Adrenal gland (tissue), 5 donors: ENCODE data around the gene ACOT11.

Experiments
- POLR2A ChIP-seq, 2 donors: fragments of 450-650 bp; IDR thresholded peaks; one replicate each; pipeline ENCODE4 v1.6.1; 2017; ENCODE audit warnings: antibody characterized with exemption in 2 of 2, mild to moderate bottlenecking in 2 of 2, moderate library complexity in 1 of 2
- TF ChIP-seq, protein P1 (sequence below), 6 experiments: fragments of 450-650 bp in 4 of 6; fragments of 200-600 bp in 2 of 6; sonication (generic) in 1 of 6; IDR thresholded peaks; 1 replicate in 5 of 6; 2 replicates in 1 of 6; pipeline versions ENCODE4 v1.5.1 to v1.8.0; 2016 to 2021; ENCODE audit warnings: antibody characterized with exemption in 6 of 6, mild to moderate bottlenecking in 2 of 6, moderate library complexity in 1 of 6
- donor health status: DM: no; HTN: no; CAD: no.

- TF ChIP-seq POLR2A (IDR thresholded peaks at IDR 0.05) = no peak
- TF ChIP-seq, protein P1, sequence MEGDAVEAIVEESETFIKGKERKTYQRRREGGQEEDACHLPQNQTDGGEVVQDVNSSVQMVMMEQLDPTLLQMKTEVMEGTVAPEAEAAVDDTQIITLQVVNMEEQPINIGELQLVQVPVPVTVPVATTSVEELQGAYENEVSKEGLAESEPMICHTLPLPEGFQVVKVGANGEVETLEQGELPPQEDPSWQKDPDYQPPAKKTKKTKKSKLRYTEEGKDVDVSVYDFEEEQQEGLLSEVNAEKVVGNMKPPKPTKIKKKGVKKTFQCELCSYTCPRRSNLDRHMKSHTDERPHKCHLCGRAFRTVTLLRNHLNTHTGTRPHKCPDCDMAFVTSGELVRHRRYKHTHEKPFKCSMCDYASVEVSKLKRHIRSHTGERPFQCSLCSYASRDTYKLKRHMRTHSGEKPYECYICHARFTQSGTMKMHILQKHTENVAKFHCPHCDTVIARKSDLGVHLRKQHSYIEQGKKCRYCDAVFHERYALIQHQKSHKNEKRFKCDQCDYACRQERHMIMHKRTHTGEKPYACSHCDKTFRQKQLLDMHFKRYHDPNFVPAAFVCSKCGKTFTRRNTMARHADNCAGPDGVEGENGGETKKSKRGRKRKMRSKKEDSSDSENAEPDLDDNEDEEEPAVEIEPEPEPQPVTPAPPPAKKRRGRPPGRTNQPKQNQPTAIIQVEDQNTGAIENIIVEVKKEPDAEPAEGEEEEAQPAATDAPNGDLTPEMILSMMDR (IDR thresholded peaks at IDR 0.05) = no peak
These were observed 33.0 kb downstream of the ACOT11 start for GRCh38 chr1:54580856-54581550.
